IPS DF 6.9 (cell line): ENCODE data around the gene SLC39A8.

Source experiments
- DNase-seq: peaks from one replicate; pipeline ENCODE4 v3.0.0-alpha.2; 2013; ENCODE audit warnings: low read depth, low spot score
- H3K27ac ChIP-seq: one replicate; pipeline ENCODE4 v1.5.1; 2013; ENCODE audit warnings: low read length, control low read depth
- H3K27me3 ChIP-seq: 2 replicates; pipeline ENCODE4 v1.6.1; 2013; ENCODE audit warnings: mild to moderate bottlenecking, low read length; ENCODE audit not compliant: control insufficient read depth, insufficient read depth
- H3K36me3 ChIP-seq: 2 replicates; pipeline ENCODE4 v1.6.1; 2013; ENCODE audit warnings: low read length; ENCODE audit not compliant: control insufficient read depth, insufficient read depth
- H3K4me1 ChIP-seq: 2 replicates; pipeline ENCODE4 v1.6.1; 2013; ENCODE audit warnings: low read length; ENCODE audit not compliant: control insufficient read depth, insufficient read depth
- H3K4me3 ChIP-seq: 2 replicates; pipeline ENCODE4 v1.5.1; 2013; ENCODE audit warnings: mild to moderate bottlenecking, low read length
- H3K9me3 ChIP-seq: 2 replicates; pipeline ENCODE4 v1.6.1; 2013; ENCODE audit warnings: low read length, inconsistent platforms; ENCODE audit not compliant: control insufficient read depth, insufficient read depth
- WGBS: extraction: QIAGEN DNeasy Blood & Tissue Kit; methylation state at CpG from one replicate; pipeline ENCODE4 v1.1.7; 2013; ENCODE audit warnings: mixed read lengths, missing lambda C conversion rate; ENCODE audit not compliant: insufficient read length, insufficient coverage; 5-methylcytosine and 5-hydroxymethylcytosine counted together

The SLC39A8 gene

GRCh38 chr4:102341201-102341600 lies 4.1 kb downstream of the SLC39A8 start:
- Histone ChIP-seq H3K4me1 (peaks cover 1% of the 10 kb centered on the region; the same call in 1 of the 2 replicates), H3K27ac (no peak overlapping the region), H3K9me3 (no peaks in the 10 kb centered on the region), H3K36me3 (no peaks in the 10 kb centered on the region), H3K27me3 (no peaks in the 10 kb centered on the region), H3K4me3 (no peak overlapping the region)
- no peak for DNase-seq

GRCh38 chr4:102339018-102339417 lies 6.3 kb downstream of the SLC39A8 start:
- Histone ChIP-seq H3K9me3 (no peaks in the 10 kb centered on the region), H3K27me3 (no peaks in the 10 kb centered on the region), H3K36me3 (no peaks in the 10 kb centered on the region), H3K27ac (no peak overlapping the region), H3K4me1 (peaks cover 1% of the 10 kb centered on the region; the same call in 1 of the 2 replicates), H3K4me3 (no peak overlapping the region)
- no CpG with 5 or more reads among the region's 1 CpG for WGBS
- no peak for DNase-seq

- Histone ChIP-seq H3K9me3 (no peaks in the 10 kb centered on the region), H3K4me1 (peaks cover 1% of the 10 kb centered on the region; the same call in 1 of the 2 replicates), H3K4me3 (no peak overlapping the region), H3K36me3 (no peaks in the 10 kb centered on the region), H3K27me3 (no peaks in the 10 kb centered on the region), H3K27ac (no peak overlapping the region)
- WGBS = no CpG with 5 or more reads among the region's 8 CpGs
- no peak for DNase-seq
Measured at GRCh38 chr4:102338405-102338804, 6.9 kb downstream of the SLC39A8 start.

- Histone ChIP-seq H3K4me1 (no peaks in the 10 kb centered on the region), H3K27me3 (no peaks in the 10 kb centered on the region), H3K9me3 (no peaks in the 10 kb centered on the region), H3K4me3 (no peak overlapping the region), H3K36me3 (no peaks in the 10 kb centered on the region), H3K27ac (no peak overlapping the region)
- no CpG with 5 or more reads among the region's 2 CpGs for WGBS
- no peak for DNase-seq
Measured at GRCh38 chr4:102335616-102336015, 9.7 kb downstream of the SLC39A8 start.

GRCh38 chr4:102334624-102335023 lies 10.7 kb downstream of the SLC39A8 start:
- Histone ChIP-seq H3K27me3 (no peaks in the 10 kb centered on the region), H3K4me3 (no peak overlapping the region), H3K36me3 (no peaks in the 10 kb centered on the region), H3K27ac (no peak overlapping the region), H3K9me3 (no peaks in the 10 kb centered on the region), H3K4me1 (no peaks in the 10 kb centered on the region)
- WGBS = no CpG with 5 or more reads among the region's 2 CpGs
- no peak for DNase-seq

- DNase-seq = no peak
- WGBS = no CpG with 5 or more reads among the region's 3 CpGs
- no peaks in the 10 kb centered on the region for H3K27me3 ChIP-seq
- 0 out of 2 replicates have a peak, but pooled peaks cover 2% of the 10 kb centered on the region for H3K4me1 ChIP-seq
- no peak overlapping the region for H3K4me3 ChIP-seq
- H3K9me3 ChIP-seq = no peaks in the 10 kb centered on the region
- no peak overlapping the region for H3K27ac ChIP-seq
- no peaks in the 10 kb centered on the region for H3K36me3 ChIP-seq
Measured at GRCh38 chr4:102333787-102334186, 11.5 kb downstream of the SLC39A8 start.

GRCh38 chr4:102328045-102328444 lies 17.2 kb downstream of the SLC39A8 start:
- WGBS = no CpG with 5 or more reads among the region's 1 CpG
- no peak for DNase-seq
- no peak overlapping the region for H3K27ac ChIP-seq
- no peaks in the 10 kb centered on the region for H3K27me3 ChIP-seq
- H3K9me3 ChIP-seq = no peaks in the 10 kb centered on the region
- no peaks in the 10 kb centered on the region for H3K36me3 ChIP-seq
- H3K4me1 ChIP-seq = 0 out of 2 replicates have a peak, but pooled peaks cover 3% of the 10 kb centered on the region
- H3K4me3 ChIP-seq = no peak overlapping the region

- Histone ChIP-seq H3K36me3 (no peaks in the 10 kb centered on the region), H3K4me1 (0 out of 2 replicates have a peak, but pooled peaks cover 3% of the 10 kb centered on the region), H3K9me3 (no peaks in the 10 kb centered on the region), H3K27me3 (no peaks in the 10 kb centered on the region), H3K4me3 (no peak overlapping the region), H3K27ac (no peak overlapping the region)
- DNase-seq = no peak
- no CpG with 5 or more reads among the region's 3 CpGs for WGBS
Measured at GRCh38 chr4:102326951-102327350, 18.3 kb downstream of the SLC39A8 start.

GRCh38 chr4:102324730-102325129 lies 20.6 kb downstream of the SLC39A8 start:
- DNase-seq = no peak
- Histone ChIP-seq H3K4me1 (peaks cover 4% of the 10 kb centered on the region; the same call in 1 of the 2 replicates), H3K36me3 (no peaks in the 10 kb centered on the region), H3K9me3 (no peaks in the 10 kb centered on the region), H3K27me3 (no peaks in the 10 kb centered on the region), H3K4me3 (no peak overlapping the region), H3K27ac (no peak overlapping the region)
- WGBS = no CpG with 5 or more reads among the region's 3 CpGs

GRCh38 chr4:102322736-102323135 lies 22.5 kb downstream of the SLC39A8 start:
- peaks cover 8% of the 10 kb centered on the region; the same call in 1 of the 2 replicates for H3K4me1 ChIP-seq
- no CpG with 5 or more reads among the region's 2 CpGs for WGBS
- H3K4me3 ChIP-seq = no peak overlapping the region
- no peaks in the 10 kb centered on the region for H3K9me3 ChIP-seq
- no peaks in the 10 kb centered on the region for H3K36me3 ChIP-seq
- H3K27me3 ChIP-seq = no peaks in the 10 kb centered on the region
- no peak for DNase-seq
- no peak overlapping the region for H3K27ac ChIP-seq

- Histone ChIP-seq H3K27me3 (no peaks in the 10 kb centered on the region), H3K4me3 (no peak overlapping the region), H3K27ac (no peak overlapping the region), H3K36me3 (no peaks in the 10 kb centered on the region), H3K9me3 (no peaks in the 10 kb centered on the region), H3K4me1 (peaks cover 8% of the 10 kb centered on the region; the same call in 1 of the 2 replicates)
- no CpG with 5 or more reads among the region's 11 CpGs for WGBS
- no peak for DNase-seq
Measured at GRCh38 chr4:102321260-102321995, 23.9 kb downstream of the SLC39A8 start.
